Astrocyte of the cerebellum (primary cell): ENCODE measurements around the gene GSTM5.
"Not testable (repeated sequence)": the region's sequence is repeated elsewhere in the genome, so short reads cannot be mapped to it uniquely, and the experiment has no call there.

Source experiments
- DNase-seq: peaks from one replicate; pipeline ENCODE4 v3.0.0-alpha.2; 2011; ENCODE audit warnings: low read depth
- H3K4me3 ChIP-seq: 2 replicates; pipeline ENCODE4 v1.5.1; 2011; ENCODE audit warnings: mild to moderate bottlenecking, low read depth, low read length, moderate library complexity
- CTCF ChIP-seq: IDR thresholded peaks from 2 replicates; pipeline ENCODE4 v1.5.1; 2012; ENCODE audit warnings: low read length, low read depth, moderate library complexity, mild to moderate bottlenecking; ENCODE audit errors: missing control alignments
- in situ Hi-C: cut with HindIII; loops from 2 replicates; pipeline ENCODE4 v1.10.0; 2017; ENCODE audit warnings: low sequenced_read_pairs

The GSTM5 gene

DNA sequence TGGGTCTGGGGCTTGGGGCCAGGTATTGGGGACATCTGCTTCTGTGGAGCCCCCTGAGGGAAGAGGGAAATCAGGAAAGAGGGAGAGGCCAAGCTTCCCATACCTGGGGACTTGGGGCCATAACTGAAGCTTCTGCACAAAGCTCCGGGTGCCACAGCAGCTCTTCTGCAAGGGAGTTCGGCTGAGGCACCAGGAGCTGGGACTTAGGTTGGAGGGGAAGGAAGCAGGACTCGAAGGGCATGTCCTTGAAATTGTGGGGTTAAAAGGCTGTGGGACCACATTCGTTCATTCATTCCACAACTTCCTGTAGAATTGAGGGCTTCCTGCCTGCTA, 53.4 kb downstream of the GSTM5 start:
- no peak for DNase-seq
- in situ Hi-C loops: loop anchor here (5.0 to 10.0 kb wide), 3 partner anchors 58 to 228 kb away; partner anchors contain the start of gene GPR61
- no peak overlapping the region for H3K4me3 ChIP-seq
- no peak for TF ChIP-seq CTCF

DNA sequence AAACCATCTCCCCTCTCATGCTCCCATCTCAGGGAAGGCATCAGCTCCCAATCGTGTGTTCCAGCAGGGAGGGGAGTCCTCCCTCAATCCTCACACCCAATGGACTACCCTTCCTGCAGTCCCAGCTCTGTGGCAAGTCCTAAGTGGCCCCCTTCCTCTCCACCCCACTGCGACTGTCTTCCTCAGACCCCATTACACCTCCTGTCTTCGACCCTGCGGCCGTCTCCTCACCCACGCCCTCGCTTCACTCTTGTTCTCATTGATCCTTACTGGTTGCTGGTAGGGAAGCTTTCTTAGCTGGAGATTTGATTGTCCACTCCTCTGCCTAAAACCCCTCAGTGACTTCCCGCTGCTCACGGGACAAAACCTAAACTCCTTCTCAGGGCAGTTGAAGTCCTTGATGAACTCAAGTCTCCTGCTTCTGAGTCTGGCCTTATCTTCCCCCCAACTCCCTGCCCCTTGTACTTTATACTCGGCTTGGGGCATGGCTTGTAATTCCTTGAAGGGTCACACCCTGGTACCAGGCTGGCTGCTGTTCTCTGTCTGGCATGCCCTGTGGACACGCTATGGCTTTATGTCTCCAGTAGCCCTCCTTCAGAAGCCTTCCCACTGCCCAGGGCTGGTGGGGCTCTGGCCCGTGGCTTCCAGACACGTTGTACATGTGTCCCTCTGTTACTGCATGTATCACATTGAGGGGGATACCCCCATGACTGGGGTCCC, 54.0 kb downstream of the GSTM5 start:
- in situ Hi-C loops: loop anchor here (5.0 to 10.0 kb wide), 3 partner anchors 59 to 229 kb away; partner anchors contain the start of gene GPR61
- TF ChIP-seq CTCF: no peak
- H3K4me3 ChIP-seq: no peak overlapping the region
- DNase-seq: no peak

- in situ Hi-C loops: loop anchor here (5.0 to 10.0 kb wide), 3 partner anchors 60 to 230 kb away; partner anchors contain the start of gene GPR61
- not testable (repeated sequence) for DNase-seq
Observed at GRCh38 chr1:109766991-109767636, 55.1 kb downstream of the GSTM5 start.

More at GRCh38 chr1:109766991-109767636, 55.1 kb downstream of the GSTM5 start:
- H3K4me3 ChIP-seq: not testable (repeated sequence)
